H9 (cell line): ENCODE measurements around the gene ALX4. TPM values are rescaled to one million over a fixed set of nuclear protein-coding genes. Genes with fewer than 3 reads are reported as not detected.

ENCODE experiments used
- DNase-seq: peaks from one replicate; pipeline ENCODE4 v3.0.0-alpha.2; 2017
- H2AFZ ChIP-seq: one replicate; pipeline ENCODE4 v1.6.1; 2013; ENCODE audit warnings: mild to moderate bottlenecking, low read length, control low read depth, moderate library complexity
- H2AK5ac ChIP-seq: 2 replicates; pipeline ENCODE4 v1.6.1; 2013; ENCODE audit warnings: low read length, control low read depth, mixed read lengths; ENCODE audit not compliant: insufficient read length
- H2BK120ac ChIP-seq: one replicate; pipeline ENCODE4 v1.6.1; 2013; ENCODE audit warnings: low read depth, mild to moderate bottlenecking, low read length, control low read depth, inconsistent platforms; ENCODE audit not compliant: poor library complexity, severe bottlenecking
- H2BK12ac ChIP-seq: 2 replicates; pipeline ENCODE4 v1.6.1; 2013; ENCODE audit warnings: low read length, control low read depth, mixed read lengths, low read depth; ENCODE audit not compliant: insufficient read length
- H2BK15ac ChIP-seq: 2 replicates; pipeline ENCODE4 v1.6.1; 2013; ENCODE audit warnings: low read depth, low read length, control low read depth
- H2BK20ac ChIP-seq: one replicate; pipeline ENCODE4 v1.6.1; 2013; ENCODE audit warnings: low read depth, mild to moderate bottlenecking, low read length, control low read depth, inconsistent platforms; ENCODE audit not compliant: poor library complexity, severe bottlenecking
- H2BK5ac ChIP-seq: 2 replicates; pipeline ENCODE4 v1.6.1; 2013; ENCODE audit warnings: low read length, control low read depth, mixed read lengths; ENCODE audit not compliant: insufficient read length
- H3K14ac ChIP-seq: 2 replicates; pipeline ENCODE4 v1.6.1; 2013; ENCODE audit warnings: low read length, control low read depth; ENCODE audit not compliant: insufficient read depth
- H3K18ac ChIP-seq: 2 replicates; pipeline ENCODE4 v1.6.1; 2013; ENCODE audit warnings: low read depth, mild to moderate bottlenecking, mixed read lengths, low read length, control low read depth; ENCODE audit not compliant: insufficient read length
- H3K23ac ChIP-seq: 2 replicates; pipeline ENCODE4 v1.6.1; 2013; ENCODE audit warnings: low read length, control low read depth, mixed read lengths, low read depth; ENCODE audit not compliant: insufficient read length
- H3K23me2 ChIP-seq: 2 replicates; pipeline ENCODE4 v1.6.1; 2013; ENCODE audit warnings: low read depth, mild to moderate bottlenecking, mixed read lengths, low read length, control low read depth; ENCODE audit not compliant: insufficient read length, poor library complexity, severe bottlenecking
- H3K27ac ChIP-seq: 2 replicates; pipeline ENCODE4 v1.5.1; 2013; ENCODE audit warnings: low read length, control low read depth, mixed read lengths, low read depth; ENCODE audit not compliant: insufficient read length
- H3K27me3 ChIP-seq: 2 replicates; pipeline ENCODE4 v1.6.1; 2013; ENCODE audit warnings: low read length, control low read depth, inconsistent platforms; ENCODE audit not compliant: insufficient read depth
- H3K4ac ChIP-seq: 2 replicates; pipeline ENCODE4 v1.6.1; 2013; ENCODE audit warnings: low read depth, mild to moderate bottlenecking, control low read depth, inconsistent platforms, low read length, moderate library complexity
- H3K4me1 ChIP-seq: 2 replicates; pipeline ENCODE4 v1.6.1; 2013; ENCODE audit warnings: low read length, control low read depth, inconsistent platforms; ENCODE audit not compliant: insufficient read depth
- H3K4me2 ChIP-seq: 2 replicates; pipeline ENCODE4 v1.6.1; 2013; ENCODE audit warnings: low read length, control low read depth, mixed read lengths; ENCODE audit not compliant: insufficient read length, insufficient read depth
- H3K56ac ChIP-seq: 2 replicates; pipeline ENCODE4 v1.6.1; 2013; ENCODE audit warnings: low read depth, mild to moderate bottlenecking, mixed read lengths, low read length, control low read depth; ENCODE audit not compliant: insufficient read length
- H3K79me1 ChIP-seq: 2 replicates; pipeline ENCODE4 v1.6.1; 2013; ENCODE audit warnings: low read depth, mild to moderate bottlenecking, moderate library complexity, low read length, control low read depth, inconsistent platforms; ENCODE audit not compliant: insufficient read depth, poor library complexity, severe bottlenecking
- H3K79me2 ChIP-seq: 2 replicates; pipeline ENCODE4 v1.6.1; 2013; ENCODE audit warnings: low read length, control low read depth, inconsistent platforms; ENCODE audit not compliant: insufficient read depth
- H3K9ac ChIP-seq: 2 replicates; pipeline ENCODE4 v1.6.1; 2013; ENCODE audit warnings: low read length, control low read depth, mixed read lengths; ENCODE audit not compliant: insufficient read length; ENCODE audit errors: extremely low read depth
- H3K9me3 ChIP-seq: one replicate; pipeline ENCODE4 v1.6.1; 2013; ENCODE audit warnings: low read depth, low read length, inconsistent platforms; ENCODE audit not compliant: control insufficient read depth
- H3T11ph ChIP-seq: one replicate; pipeline ENCODE4 v1.6.1; 2013; ENCODE audit warnings: mild to moderate bottlenecking, low read length, control low read depth, inconsistent platforms
- H4K20me1 ChIP-seq: one replicate; pipeline ENCODE4 v1.6.1; 2013; ENCODE audit not compliant: control insufficient read depth, insufficient read length, insufficient read depth
- H4K5ac ChIP-seq: 2 replicates; pipeline ENCODE4 v1.6.1; 2013; ENCODE audit warnings: low read depth, mild to moderate bottlenecking, mixed read lengths, low read length, control low read depth; ENCODE audit not compliant: insufficient read length
- H4K8ac ChIP-seq: replicated peaks from 2 replicates; pipeline ENCODE4 v1.6.1; 2013; ENCODE audit warnings: low read length, control low read depth, mixed read lengths, low read depth; ENCODE audit not compliant: insufficient read length
- H4K91ac ChIP-seq: 2 replicates; pipeline ENCODE4 v1.6.1; 2013; ENCODE audit warnings: low read depth, mild to moderate bottlenecking, moderate library complexity, mixed read lengths, low read length, control low read depth; ENCODE audit not compliant: insufficient read length
- H3K27ac Mint-ChIP-seq, 3 experiments: 2 replicates in 2 of 3; 3 replicates in 1 of 3; pipeline ENCODE4 v1.8.0; 2020 to 2021; ENCODE audit warnings: mixed read lengths in 3 of 3, mild to moderate bottlenecking in 1 of 3, moderate library complexity in 1 of 3
- H3K27me3 Mint-ChIP-seq: 2 replicates; pipeline ENCODE4 v1.8.0; 2021; ENCODE audit warnings: low read depth, mild to moderate bottlenecking, moderate library complexity, mixed read lengths
- H3K36me3 Mint-ChIP-seq, 3 experiments: 2 replicates in 2 of 3; 3 replicates in 1 of 3; pipeline ENCODE4 v1.8.0; 2020 to 2021; ENCODE audit warnings: low read depth in 3 of 3, mixed read lengths in 3 of 3; ENCODE audit not compliant: insufficient read depth in 1 of 3
- H3K4me1 Mint-ChIP-seq, 2 experiments: 2 replicates each; pipeline ENCODE4 v1.8.0; 2020; ENCODE audit warnings: mixed read lengths in 2 of 2
- H3K4me3 Mint-ChIP-seq, 2 experiments: 2 replicates in 1 of 2; 3 replicates in 1 of 2; pipeline ENCODE4 v1.8.0; 2020 to 2021; ENCODE audit warnings: mild to moderate bottlenecking in 2 of 2, mixed read lengths in 2 of 2, moderate library complexity in 1 of 2
- H3K9me3 Mint-ChIP-seq, 2 experiments: 2 replicates in 1 of 2; 3 replicates in 1 of 2; pipeline ENCODE4 v1.8.0; 2020; ENCODE audit warnings: mild to moderate bottlenecking in 2 of 2, mixed read lengths in 2 of 2, moderate library complexity in 1 of 2
- WGBS: extraction: QIAGEN DNeasy Blood & Tissue Kit; methylation state at CpG from one replicate; pipeline ENCODE4 v1.1.7; 2013; ENCODE audit warnings: missing lambda C conversion rate, low lambda C conversion rate, mixed read lengths; ENCODE audit not compliant: insufficient read length; ENCODE audit errors: extremely low coverage; 5-methylcytosine and 5-hydroxymethylcytosine counted together
- total RNA-seq: library from RNA; stranded (reverse); gene quantifications from 2 replicates; pipeline ENCODE4 v1.2.1, GENCODE V29; 2021
- TF ChIP-seq, protein P1 (sequence below): fragments of 200-600 bp; sonication (generic); conservative IDR thresholded peaks from 3 replicates; pipeline ENCODE4 v1.8.0; 2021; ENCODE audit warnings: antibody characterized with exemption, mild to moderate bottlenecking

The ALX4 gene
- total RNA-seq, 1 experiment from 2014 or later = not detected

DNA sequence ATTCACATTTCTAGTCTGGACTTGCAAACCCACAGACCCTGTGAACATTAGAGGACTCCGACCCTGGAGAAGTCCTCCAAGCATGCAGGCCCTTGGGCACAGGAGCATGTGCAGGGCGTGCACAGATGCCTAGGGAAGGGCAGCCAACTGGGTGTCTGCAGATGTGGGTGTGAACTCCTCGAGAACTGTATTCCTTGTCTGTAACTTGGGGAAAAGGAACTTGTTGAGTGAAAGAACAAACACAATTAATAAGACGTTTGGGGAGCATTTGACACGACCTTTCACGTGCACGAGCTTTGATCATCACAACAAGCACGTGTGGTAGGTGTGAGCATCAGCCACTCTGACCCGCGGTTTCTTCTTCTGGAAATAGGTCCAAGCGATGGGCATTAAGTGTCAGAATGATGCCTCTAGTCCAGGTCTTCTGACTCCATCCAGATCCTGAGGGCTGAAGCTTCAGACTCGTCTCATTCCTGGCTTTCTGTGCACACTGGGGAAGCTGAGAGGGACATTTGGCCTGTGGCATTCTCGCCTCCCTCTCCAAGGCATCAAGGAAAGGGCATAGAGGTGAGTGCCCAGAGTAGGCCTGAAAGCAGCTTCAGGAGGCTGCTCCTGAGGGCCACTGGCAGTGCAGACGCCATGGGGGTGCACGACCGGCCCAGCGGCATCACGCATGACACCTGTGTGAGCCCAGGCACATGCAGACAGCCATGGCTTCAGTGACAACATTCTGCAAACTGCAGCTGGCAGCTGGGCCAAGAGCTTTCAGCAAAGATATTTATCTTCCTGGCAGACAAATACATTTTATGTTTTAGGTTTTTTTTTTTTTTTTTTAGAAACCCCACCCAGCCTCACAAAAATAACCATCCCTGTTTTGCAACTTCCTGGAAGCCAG is 32.5 kb downstream of the ALX4 start:
- Histone ChIP-seq H3T11ph (no peak overlapping the region), H3K4me2 (no peak overlapping the region), H2BK5ac (no peak overlapping the region), H2BK120ac (no peak overlapping the region), H3K4me1 (no peaks in the 10 kb centered on the region), H3K27me3 (no peaks in the 10 kb centered on the region), H4K8ac (no peak overlapping the region), H4K20me1 (no peaks in the 10 kb centered on the region), H3K4ac (no peak overlapping the region), H3K79me1 (no peaks in the 10 kb centered on the region), H2BK20ac (no peak overlapping the region), H3K9me3 (no peaks in the 10 kb centered on the region), H3K18ac (no peak overlapping the region), H3K56ac (no peak overlapping the region), H3K9ac (no peak overlapping the region), H2AFZ (no peak overlapping the region), H3K23me2 (no peaks in the 10 kb centered on the region), H2BK12ac (no peak overlapping the region), H2BK15ac (no peak overlapping the region), H2AK5ac (no peak overlapping the region), H4K91ac (no peak overlapping the region), H3K14ac (no peak overlapping the region), H4K5ac (no peak overlapping the region), H3K79me2 (no peaks in the 10 kb centered on the region), H3K27ac (no peak overlapping the region), H3K23ac (no peak overlapping the region)
- Mint-ChIP-seq H3K4me1 (peaks cover 8 to 13% of the 10 kb centered on the region in 2 experiments), H3K27ac (peak overlapping the region in 1 of 3 experiments; percentile 61; a peak in 1 of 7 replicates), H3K4me3 (no peak overlapping the region), H3K36me3 (no peaks in the 10 kb centered on the region), H3K9me3 (no peaks in the 10 kb centered on the region; a peak in 1 of 5 replicates), H3K27me3 (peaks cover 5% of the 10 kb centered on the region)
- no peak for DNase-seq
- no CpG with 5 or more reads among the region's 18 CpGs for WGBS
- TF ChIP-seq, protein P1, sequence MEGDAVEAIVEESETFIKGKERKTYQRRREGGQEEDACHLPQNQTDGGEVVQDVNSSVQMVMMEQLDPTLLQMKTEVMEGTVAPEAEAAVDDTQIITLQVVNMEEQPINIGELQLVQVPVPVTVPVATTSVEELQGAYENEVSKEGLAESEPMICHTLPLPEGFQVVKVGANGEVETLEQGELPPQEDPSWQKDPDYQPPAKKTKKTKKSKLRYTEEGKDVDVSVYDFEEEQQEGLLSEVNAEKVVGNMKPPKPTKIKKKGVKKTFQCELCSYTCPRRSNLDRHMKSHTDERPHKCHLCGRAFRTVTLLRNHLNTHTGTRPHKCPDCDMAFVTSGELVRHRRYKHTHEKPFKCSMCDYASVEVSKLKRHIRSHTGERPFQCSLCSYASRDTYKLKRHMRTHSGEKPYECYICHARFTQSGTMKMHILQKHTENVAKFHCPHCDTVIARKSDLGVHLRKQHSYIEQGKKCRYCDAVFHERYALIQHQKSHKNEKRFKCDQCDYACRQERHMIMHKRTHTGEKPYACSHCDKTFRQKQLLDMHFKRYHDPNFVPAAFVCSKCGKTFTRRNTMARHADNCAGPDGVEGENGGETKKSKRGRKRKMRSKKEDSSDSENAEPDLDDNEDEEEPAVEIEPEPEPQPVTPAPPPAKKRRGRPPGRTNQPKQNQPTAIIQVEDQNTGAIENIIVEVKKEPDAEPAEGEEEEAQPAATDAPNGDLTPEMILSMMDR = no peak
